Right atrium auricular region (tissue), 2 donors: ENCODE results near the gene CDKN1A. TPM values are rescaled to one million over a fixed set of nuclear protein-coding genes. Genes with fewer than 3 reads are reported as not detected.

ENCODE experiments used
- DNase-seq: peaks from one replicate; pipeline ENCODE4 v3.0.0-alpha.2; 2019; ENCODE audit warnings: low spot score
- H3K27ac ChIP-seq, 2 donors: fragments of 200-600 bp; sonication (generic); 1 replicate in 1 of 2; 2 replicates in 1 of 2; pipeline ENCODE4 v1.5.1; 2016 to 2019
- H3K27me3 ChIP-seq, 2 donors: fragments of 200-600 bp; sonication (generic); one replicate each; pipeline versions ENCODE4 v1.5.1 to v1.6.0; 2017 to 2019
- H3K36me3 ChIP-seq: fragments of 200-600 bp; sonication (generic); one replicate; pipeline ENCODE4 v1.5.1; 2016
- H3K4me1 ChIP-seq, 2 donors: fragments of 200-600 bp; sonication (generic); one replicate each; pipeline versions ENCODE4 v1.5.1 to v1.6.0; 2017 to 2019
- H3K4me3 ChIP-seq, 2 donors: fragments of 200-600 bp; sonication (generic); 1 replicate in 1 of 2; 2 replicates in 1 of 2; pipeline ENCODE4 v1.5.1; 2017 to 2019; ENCODE audit warnings: mild to moderate bottlenecking in 1 of 2, moderate library complexity in 1 of 2
- H3K9me3 ChIP-seq, 2 donors: fragments of 200-600 bp; sonication (generic); one replicate each; pipeline ENCODE4 v1.5.1; 2019
- CTCF ChIP-seq, 2 donors: fragments of 200-600 bp; sonication (generic); IDR thresholded peaks; one replicate each; pipeline ENCODE4 v1.5.1; 2019; ENCODE audit warnings: antibody characterized with exemption in 2 of 2
- total RNA-seq, 2 donors: library from RNA; depleted of rRNA; stranded (reverse); fragments of >200 nt; gene quantifications; one replicate each; pipeline ENCODE4 v1.1.0, GENCODE V29; 2016

Gene CDKN1A
- total RNA-seq, 2 donors from 2014 or later, result 63.8 to 128 TPM

- H3K4me1 ChIP-seq, result no peaks in the 10 kb centered on the region
- no peaks in the 10 kb centered on the region for H3K27me3 ChIP-seq
- no peak for DNase-seq
- no peaks in the 10 kb centered on the region for H3K36me3 ChIP-seq
- H3K4me3 ChIP-seq, result no peak overlapping the region
- H3K27ac ChIP-seq, result no peak overlapping the region
- no peak for TF ChIP-seq CTCF (IDR thresholded peaks at IDR 0.05)
- H3K9me3 ChIP-seq, result no peaks in the 10 kb centered on the region
Measured at GRCh38 chr6:36728289-36729160, 50.0 kb downstream of the CDKN1A start.

GRCh38 chr6:36729161-36729524, 50.6 kb downstream of the CDKN1A start:
- no peak overlapping the region for H3K4me3 ChIP-seq
- H3K9me3 ChIP-seq, result no peaks in the 10 kb centered on the region
- no peaks in the 10 kb centered on the region for H3K27me3 ChIP-seq
- no peaks in the 10 kb centered on the region for H3K4me1 ChIP-seq
- no peak for DNase-seq
- no peaks in the 10 kb centered on the region for H3K36me3 ChIP-seq
- no peak for TF ChIP-seq CTCF (IDR thresholded peaks at IDR 0.05)
- H3K27ac ChIP-seq, result no peak overlapping the region

- Histone ChIP-seq H3K4me1 (peaks cover 0 to 14% of the 10 kb centered on the region in 2 donors), H3K9me3 (no peaks in the 10 kb centered on the region), H3K27me3 (no peaks in the 10 kb centered on the region), H3K27ac (no peak overlapping the region), H3K4me3 (no peak overlapping the region), H3K36me3 (no peaks in the 10 kb centered on the region)
- TF ChIP-seq CTCF (IDR thresholded peaks at IDR 0.05), result no peak
- no peak for DNase-seq
Measured at GRCh38 chr6:36730424-36731380, 52.2 kb downstream of the CDKN1A start.

- no peaks in the 10 kb centered on the region for H3K9me3 ChIP-seq
- H3K36me3 ChIP-seq, result no peaks in the 10 kb centered on the region
Measured at GRCh38 chr6:36731622-36732310, 53.3 kb downstream of the CDKN1A start.

More at GRCh38 chr6:36731622-36732310, 53.3 kb downstream of the CDKN1A start:
- no peak for DNase-seq
- H3K27me3 ChIP-seq, result no peaks in the 10 kb centered on the region
- H3K4me1 ChIP-seq, result peaks cover 0 to 21% of the 10 kb centered on the region in 2 donors
- TF ChIP-seq CTCF (IDR thresholded peaks at IDR 0.05), result no peak
- no peak overlapping the region for H3K27ac ChIP-seq
- no peak overlapping the region for H3K4me3 ChIP-seq
